NCI-H446 treated with DMSO at 0.1 percent for 48 hours (cell line): ENCODE results near the gene CHTF18.

Experiments used
- DNase-seq: peaks from one replicate; lab custom pipeline; 2025; lab: John Stamatoyannopoulos, UW

Gene CHTF18

DNA sequence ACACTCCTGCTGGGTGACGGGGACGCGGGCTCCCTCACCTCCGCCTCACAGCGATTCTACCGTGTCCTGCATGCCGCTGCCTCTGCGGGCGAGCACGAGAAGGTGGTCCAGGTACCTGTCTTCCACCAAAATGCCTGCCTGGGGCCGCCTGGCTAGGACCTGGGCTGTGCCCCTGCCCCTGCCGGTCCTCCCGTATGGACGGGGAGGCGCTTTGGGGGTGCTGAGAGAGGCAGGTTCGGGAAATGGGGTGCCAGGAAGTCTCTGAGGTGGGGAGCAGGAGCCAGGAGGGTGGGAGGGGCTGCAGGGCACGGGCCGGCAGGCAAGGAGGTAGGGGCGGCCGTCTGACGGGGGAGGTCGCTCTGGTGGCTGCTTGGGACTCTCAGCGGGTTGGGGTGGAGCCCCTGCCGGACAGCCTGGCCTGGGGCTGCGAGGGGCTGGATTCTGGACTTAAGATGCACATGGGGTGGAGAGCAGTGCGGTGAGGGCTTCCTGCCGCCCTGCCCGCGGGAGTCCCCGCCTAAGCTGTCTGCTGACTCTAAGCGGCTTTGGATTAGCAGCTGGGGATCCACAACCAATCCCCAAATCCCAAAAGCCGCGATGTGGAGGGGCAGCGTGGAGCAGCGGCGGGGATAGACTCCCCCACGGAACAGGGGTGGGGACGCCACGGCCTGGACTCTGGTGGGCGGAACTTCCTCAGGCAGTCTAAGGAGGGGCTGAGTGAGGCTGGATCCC is 5.8 kb downstream of the CHTF18 start:
- no peak for DNase-seq

GRCh38 chr16:794853-795466 is 6.5 kb downstream of the CHTF18 start:
- no peak for DNase-seq

- DNase-seq = no peak
These were observed 7.3 kb downstream of the CHTF18 start for GRCh38 chr16:795580-796229.

GRCh38 chr16:796296-797119 is 8.1 kb downstream of the CHTF18 start:
- no peak for DNase-seq

- DNase-seq = no peak
These were observed 8.7 kb downstream of the CHTF18 start for GRCh38 chr16:797120-797420.

DNA sequence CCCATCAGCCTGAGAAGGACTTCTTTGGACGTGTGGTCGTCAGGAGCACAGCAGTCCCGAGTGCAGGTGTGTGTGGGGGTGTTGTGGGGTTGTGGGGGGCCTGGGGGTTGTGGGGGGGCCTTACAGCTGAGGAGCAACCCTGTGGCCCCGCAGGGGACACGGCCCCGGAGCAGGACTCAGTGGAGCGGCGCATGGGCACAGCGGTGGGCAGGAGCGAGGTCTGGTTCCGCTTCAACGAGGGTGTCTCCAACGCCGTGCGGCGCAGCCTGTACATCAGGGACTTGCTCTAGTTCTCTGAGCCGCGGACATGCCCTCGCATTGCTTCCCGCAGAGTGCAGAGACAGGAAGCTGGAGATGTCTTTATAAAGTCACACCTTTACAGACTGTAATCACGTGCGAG is 9.3 kb downstream of the CHTF18 start:
- no peak for DNase-seq

DNA sequence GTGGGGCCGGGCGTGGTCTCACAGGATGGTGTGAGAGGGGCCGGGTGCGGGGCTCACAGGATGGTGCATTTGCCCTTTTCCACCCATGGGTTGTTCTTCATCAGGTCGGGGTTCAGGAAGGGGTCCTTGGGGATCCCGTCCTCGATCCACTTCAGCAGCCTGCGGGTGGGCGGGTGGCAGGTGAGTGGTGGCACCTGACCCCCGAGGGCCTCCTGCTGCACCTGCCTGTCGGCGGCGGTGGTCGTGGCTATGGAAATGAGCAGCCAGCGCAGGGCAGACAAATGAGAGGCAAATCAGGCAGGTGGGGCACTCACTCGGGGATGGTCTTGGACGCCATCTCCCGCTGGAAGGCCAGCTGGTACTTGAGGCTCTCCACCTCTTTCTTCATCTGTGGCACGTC is 10.2 kb downstream of the CHTF18 start:
- no peak for DNase-seq

GRCh38 chr16:799111-799947 is 10.9 kb downstream of the CHTF18 start:
- DNase-seq = no peak

- DNase-seq = no peak
These were observed 11.8 kb downstream of the CHTF18 start, which contains the start of gene GNG13 for GRCh38 chr16:799948-800833. Gene GNG13 (minus strand): TSS chr16:800734. CDS start chr16:799077, 1,657 bp downstream.

- DNase-seq = no peak
These were observed 12.6 kb downstream of the CHTF18 start for GRCh38 chr16:800834-801511.

GRCh38 chr16:801584-802363 is 13.4 kb downstream of the CHTF18 start:
- no peak for DNase-seq

- no peak for DNase-seq
These were observed 14.0 kb downstream of the CHTF18 start for GRCh38 chr16:802461-802860.

DNA sequence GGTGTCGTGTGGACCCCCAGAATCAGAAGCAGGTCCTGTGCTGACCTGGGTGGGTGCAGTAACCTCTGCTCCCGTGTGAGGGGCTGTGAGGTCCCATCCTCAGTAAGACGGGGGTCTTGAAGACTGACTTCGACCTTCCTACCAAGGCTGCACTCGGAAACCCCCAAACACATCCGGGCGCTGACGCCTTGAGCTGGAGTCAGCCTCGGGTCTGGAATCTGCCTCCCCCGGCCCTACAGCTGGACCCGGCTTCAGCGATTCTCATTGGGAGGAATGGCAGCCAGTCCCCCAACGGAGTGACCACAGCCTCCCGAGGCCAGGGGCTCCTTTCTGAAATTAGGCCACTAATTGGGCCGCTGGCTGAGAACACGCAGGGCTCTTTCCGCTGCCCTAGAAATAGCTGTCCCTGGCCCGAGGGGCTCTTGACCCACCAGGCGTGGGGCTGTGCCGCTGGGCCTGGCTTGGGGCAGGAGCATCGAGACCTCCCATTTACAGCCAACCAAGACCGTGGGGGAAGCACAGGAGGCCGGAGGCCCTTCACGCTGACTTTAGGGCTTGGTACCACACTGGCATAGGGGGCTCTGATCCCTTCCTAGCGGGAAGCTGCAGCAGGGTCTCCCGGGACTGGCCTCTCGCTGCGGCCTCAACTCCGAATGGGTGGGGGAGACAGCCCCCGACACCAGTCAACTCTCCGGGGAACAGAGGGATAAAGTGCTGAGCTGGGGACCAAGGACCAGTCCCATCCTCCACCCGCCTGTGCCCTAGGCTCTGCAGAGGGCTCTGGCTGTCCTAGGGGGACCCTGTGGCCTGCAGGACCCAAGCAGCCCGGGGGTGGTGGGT is 14.7 kb downstream of the CHTF18 start:
- DNase-seq = no peak

DNA sequence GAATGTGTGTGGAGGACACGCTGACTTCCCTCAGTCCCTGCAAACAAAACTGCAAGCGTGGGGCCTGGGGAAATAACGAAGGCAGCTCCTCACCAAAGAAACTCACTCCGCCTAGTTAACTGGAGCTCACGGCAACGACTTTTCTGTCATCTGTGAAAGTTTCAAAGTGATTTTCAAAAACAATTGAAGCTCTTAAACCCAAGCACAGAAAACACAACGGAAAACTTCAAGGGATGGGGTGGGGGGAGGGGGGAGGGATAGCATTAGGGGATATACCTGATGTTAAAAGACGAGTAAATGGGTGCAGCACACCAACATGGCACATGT is 15.3 kb downstream of the CHTF18 start:
- no peak for DNase-seq

DNA sequence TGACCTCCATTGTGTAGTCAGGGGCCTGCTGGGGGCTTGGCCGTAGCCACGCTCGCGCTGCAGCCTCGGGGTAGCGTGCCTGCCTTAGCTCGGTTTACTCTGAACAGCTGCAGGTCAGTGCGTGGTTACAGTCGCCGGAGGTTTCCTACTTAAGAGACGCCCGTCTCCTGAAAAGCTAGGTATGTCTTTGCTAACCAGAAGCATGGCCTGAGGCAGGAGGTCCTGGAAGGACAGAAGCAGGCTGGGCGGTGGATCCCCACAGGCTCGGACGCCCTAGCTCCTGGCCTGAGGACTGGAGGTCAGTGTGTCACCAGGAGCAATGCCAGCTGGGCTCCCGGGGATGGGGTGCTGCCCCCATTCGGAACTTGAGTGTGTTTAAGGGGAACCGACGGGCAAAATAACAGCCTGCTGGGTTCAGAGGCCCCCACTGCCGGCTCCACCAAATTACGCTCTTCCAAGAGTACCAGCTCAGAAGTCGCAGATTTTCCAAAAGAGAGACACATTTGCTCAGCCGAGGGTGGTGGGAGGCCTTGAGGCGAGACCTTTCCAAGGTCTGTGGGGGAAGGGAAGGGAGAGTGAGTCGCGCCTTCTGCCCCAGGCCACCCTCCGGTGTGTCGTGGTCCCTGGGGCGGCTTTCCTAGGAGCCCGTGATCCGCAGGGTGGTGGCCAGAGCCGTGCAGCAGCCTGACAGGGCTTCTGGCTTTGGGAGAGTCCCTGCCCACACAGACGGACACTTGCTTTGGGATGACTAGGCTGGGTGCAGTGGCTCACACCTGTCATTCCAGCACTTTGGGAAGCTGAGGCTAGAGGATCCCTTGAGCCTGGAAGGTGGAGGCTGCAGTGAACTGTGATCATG is 16.0 kb downstream of the CHTF18 start:
- no peak for DNase-seq

DNA sequence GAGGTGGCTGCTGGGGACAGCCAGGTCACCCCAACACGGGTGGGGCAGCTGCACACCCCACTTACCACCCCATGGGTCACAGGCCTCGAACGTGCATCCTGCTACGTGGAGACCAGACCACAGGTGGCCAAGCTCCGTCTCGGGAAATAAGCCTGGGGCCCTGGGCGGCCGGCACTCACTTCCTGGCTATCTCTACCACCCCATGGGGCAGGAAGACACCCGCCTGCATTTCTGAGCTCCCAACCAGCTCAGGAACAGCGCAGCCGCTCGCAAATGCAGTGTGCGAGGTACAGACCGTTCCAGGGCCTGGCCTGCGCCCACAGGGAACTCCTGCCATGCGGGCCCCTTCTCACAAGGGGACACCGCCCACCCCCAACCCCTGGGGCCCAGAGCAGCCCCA is 17.1 kb downstream of the CHTF18 start:
- DNase-seq = no peak

GRCh38 chr16:807347-808084 is 19.1 kb downstream of the CHTF18 start:
- peak; percentile 72 for DNase-seq
